ENCODE data around the gene PLA2G2C. TPM values are rescaled to one million over a fixed set of nuclear protein-coding genes. Genes with fewer than 3 reads are reported as not detected.

Gene PLA2G2C
- total RNA-seq, 4 donors from 2014 or later = not detected

DNA sequence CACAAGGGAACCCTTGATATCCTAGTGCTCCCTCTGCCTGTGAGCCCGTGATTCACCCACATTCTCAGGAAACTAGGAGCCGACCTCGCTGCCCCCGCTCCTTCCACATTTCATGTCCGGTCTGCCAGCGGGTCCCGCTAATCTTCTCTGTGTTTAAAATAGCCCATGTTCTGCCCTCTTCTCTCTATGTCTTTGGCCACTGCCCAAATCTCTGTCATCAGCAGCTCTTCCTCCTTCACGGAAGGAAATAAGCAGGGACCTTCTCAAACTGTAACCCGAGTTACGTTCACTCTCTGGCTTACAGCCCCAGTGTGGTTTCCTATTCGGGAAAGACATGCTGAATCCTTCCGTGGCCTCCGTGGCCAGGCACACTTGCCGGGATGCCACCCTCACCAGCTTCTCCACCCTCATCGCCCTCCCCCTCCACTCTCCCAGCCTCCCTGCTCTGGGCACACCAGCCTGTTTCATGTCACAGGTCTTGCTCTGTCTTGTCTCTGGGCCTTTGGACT, 21.6 kb downstream of the PLA2G2C start:
- H3K27me3 ChIP-seq = peaks cover 0 to 4% (median 3%) of the 10 kb centered on the region in 3 donors
- H3K27ac ChIP-seq = peak overlapping the region in 1 of 4 donors; percentile 23
- DNase-seq = peak; percentile 29 to 40
- ATAC-seq = peak in 1 of 2 donors; percentile 61
- no peak for TF ChIP-seq POLR2A (IDR thresholded peaks at IDR 0.05)
- TF ChIP-seq, protein P1, sequence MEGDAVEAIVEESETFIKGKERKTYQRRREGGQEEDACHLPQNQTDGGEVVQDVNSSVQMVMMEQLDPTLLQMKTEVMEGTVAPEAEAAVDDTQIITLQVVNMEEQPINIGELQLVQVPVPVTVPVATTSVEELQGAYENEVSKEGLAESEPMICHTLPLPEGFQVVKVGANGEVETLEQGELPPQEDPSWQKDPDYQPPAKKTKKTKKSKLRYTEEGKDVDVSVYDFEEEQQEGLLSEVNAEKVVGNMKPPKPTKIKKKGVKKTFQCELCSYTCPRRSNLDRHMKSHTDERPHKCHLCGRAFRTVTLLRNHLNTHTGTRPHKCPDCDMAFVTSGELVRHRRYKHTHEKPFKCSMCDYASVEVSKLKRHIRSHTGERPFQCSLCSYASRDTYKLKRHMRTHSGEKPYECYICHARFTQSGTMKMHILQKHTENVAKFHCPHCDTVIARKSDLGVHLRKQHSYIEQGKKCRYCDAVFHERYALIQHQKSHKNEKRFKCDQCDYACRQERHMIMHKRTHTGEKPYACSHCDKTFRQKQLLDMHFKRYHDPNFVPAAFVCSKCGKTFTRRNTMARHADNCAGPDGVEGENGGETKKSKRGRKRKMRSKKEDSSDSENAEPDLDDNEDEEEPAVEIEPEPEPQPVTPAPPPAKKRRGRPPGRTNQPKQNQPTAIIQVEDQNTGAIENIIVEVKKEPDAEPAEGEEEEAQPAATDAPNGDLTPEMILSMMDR (IDR thresholded peaks at IDR 0.05 in 4 of 5, conservative IDR thresholded peaks at IDR 0.05 in 1 of 5) = no peak
- peaks cover 0 to 8% of the 10 kb centered on the region in 2 donors for H3K4me1 ChIP-seq
- in situ Hi-C loops (cut with MboI; ENCODE audit: low sequenced_read_pairs in 4 of 4) = no loop called here
- no peak overlapping the region for H3K4me3 ChIP-seq
- H3K36me3 ChIP-seq = no peaks in the 10 kb centered on the region
- intact Hi-C loops (cut with DNase I; ENCODE audit: low total_unique reads) = no loop called here
- no peaks in the 10 kb centered on the region for H3K9me3 ChIP-seq

DNA sequence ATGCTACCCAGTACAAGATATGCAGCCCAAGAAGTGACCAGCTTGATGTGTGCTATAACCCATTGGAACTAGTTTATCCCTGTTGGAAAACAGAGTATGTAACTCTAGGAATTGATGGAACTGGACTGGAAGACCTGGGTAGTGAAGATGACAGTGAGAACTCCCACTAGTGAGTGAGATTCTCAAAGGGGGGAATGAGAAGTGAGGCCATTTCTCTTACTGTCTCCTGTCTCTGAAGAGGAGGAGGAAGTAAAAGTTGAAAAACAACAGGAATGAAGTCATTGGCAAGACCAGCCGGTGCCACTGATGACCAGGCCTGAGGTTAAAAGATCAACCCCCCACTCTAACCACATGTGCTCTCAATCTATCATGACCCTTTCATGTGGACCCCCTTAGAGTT, 26.3 kb downstream of the PLA2G2C start:
- ATAC-seq (no peak), DNase-seq (no peak)
- Histone ChIP-seq H3K9me3 (no peaks in the 10 kb centered on the region), H3K4me1 (peaks cover 0 to 7% of the 10 kb centered on the region in 2 donors), H3K4me3 (no peak overlapping the region), H3K27ac (no peak overlapping the region), H3K36me3 (no peaks in the 10 kb centered on the region), H3K27me3 (peaks cover 0 to 3% (median 0%) of the 10 kb centered on the region in 3 donors)
- TF ChIP-seq, protein P1 (IDR thresholded peaks at IDR 0.05 in 4 of 5, conservative IDR thresholded peaks at IDR 0.05 in 1 of 5) = no peak
- TF ChIP-seq POLR2A (IDR thresholded peaks at IDR 0.05) = no peak
- intact Hi-C loops (cut with DNase I; ENCODE audit: low total_unique reads) (no loop called here), in situ Hi-C loops (cut with MboI; ENCODE audit: low sequenced_read_pairs in 4 of 4) (no loop called here)

DNA sequence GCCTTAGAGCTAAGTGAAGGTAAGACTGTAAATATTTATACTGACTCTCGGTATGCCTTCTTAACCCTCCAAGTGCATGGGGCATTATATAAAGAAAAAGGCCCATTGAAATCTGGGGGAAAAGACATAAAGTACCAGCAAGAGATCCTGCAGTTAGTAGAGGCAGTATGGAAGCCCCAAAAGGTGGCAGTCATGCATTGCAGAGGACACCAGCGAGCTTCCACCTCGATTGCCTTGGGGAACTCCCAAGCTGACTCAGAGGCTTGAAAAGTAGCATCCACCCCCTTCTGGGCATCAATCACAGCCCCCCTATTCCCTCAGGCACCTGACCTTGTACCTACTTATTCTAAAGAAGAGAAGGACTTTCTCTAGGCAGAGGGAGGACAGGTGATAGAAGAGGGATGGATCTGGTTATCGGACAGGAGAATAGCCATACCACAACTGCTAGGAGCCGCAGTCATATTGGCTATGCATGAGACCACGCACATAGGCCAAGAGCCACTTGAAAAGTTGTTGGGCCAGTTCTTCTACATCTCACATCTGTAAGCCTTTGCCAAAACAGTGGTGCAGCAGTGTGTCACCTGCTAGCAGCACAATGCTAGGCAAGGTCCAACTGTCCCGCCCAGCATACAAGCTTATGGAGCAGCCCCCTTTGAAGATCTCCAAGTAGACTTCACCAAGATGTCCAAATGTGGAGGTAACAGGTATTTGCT, 27.8 kb downstream of the PLA2G2C start:
- Histone ChIP-seq H3K4me1 (peaks cover 0 to 3% of the 10 kb centered on the region in 2 donors), H3K36me3 (no peaks in the 10 kb centered on the region), H3K4me3 (no peak overlapping the region), H3K27me3 (peaks cover 0 to 3% (median 0%) of the 10 kb centered on the region in 3 donors), H3K27ac (no peak overlapping the region), H3K9me3 (no peaks in the 10 kb centered on the region)
- ATAC-seq (no peak), DNase-seq (no peak)
- in situ Hi-C loops (cut with MboI; ENCODE audit: low sequenced_read_pairs in 4 of 4) (loop anchor here in 3 of 4 donors (5.0 to 10.0 kb wide), 2 partner anchors 244 to 246 kb away; no protein-coding TSS in a partner anchor), intact Hi-C loops (cut with DNase I; ENCODE audit: low total_unique reads) (no loop called here)
- TF ChIP-seq, protein P1 (IDR thresholded peaks at IDR 0.05 in 4 of 5, conservative IDR thresholded peaks at IDR 0.05 in 1 of 5) = no peak

DNA sequence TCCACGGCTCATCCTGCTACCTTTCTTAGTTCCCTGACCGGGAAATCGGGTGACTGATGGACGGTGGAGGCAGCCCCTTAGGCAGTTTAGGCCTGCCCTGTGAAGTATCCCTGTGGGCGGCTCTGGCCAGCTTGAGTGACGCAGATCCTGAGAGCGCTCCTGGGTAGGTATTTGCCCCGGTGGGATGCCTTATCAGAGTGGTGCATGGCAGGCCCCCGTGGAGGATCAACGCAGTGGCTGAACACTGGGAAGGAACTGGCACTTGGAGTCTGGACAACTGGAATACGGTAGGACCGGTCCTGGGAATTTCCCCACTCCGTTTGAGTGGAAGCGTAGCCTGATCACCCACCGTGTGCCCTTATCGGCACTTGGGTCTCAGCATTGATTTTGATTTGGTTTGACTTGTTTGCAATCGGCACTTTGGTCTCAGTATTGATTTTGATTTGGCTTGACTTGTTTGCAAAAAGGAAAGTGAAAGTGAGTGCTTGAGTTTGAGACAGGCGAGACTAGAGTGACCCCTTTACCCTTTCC, 32.0 kb downstream of the PLA2G2C start:
- no peaks in the 10 kb centered on the region for H3K36me3 ChIP-seq
- no peak overlapping the region for H3K27ac ChIP-seq
- in situ Hi-C loops (cut with MboI; ENCODE audit: low sequenced_read_pairs in 4 of 4) (loop anchor here in 2 of 4 donors (10.0 kb wide), 1 partner anchor 240 kb away; no protein-coding TSS in a partner anchor), intact Hi-C loops (cut with DNase I; ENCODE audit: low total_unique reads) (no loop called here)
- H3K27me3 ChIP-seq = no peaks in the 10 kb centered on the region
- no peak for ATAC-seq
- H3K4me3 ChIP-seq = peak overlapping the region; percentile 7 to 55 (median 21)
- H3K4me1 ChIP-seq = peaks cover 3 to 4% of the 10 kb centered on the region in 2 donors
- no peak for DNase-seq
- no peak for TF ChIP-seq POLR2A (IDR thresholded peaks at IDR 0.05)
- TF ChIP-seq, protein P1 (IDR thresholded peaks at IDR 0.05 in 4 of 5, conservative IDR thresholded peaks at IDR 0.05 in 1 of 5) = no peak
- H3K9me3 ChIP-seq = no peaks in the 10 kb centered on the region

Measured in gastrocnemius medialis (tissue), 4 donors.